GM18526 (cell line): ENCODE measurements around the gene APOBEC3C.
A peak's percentile ranks its signal among the peaks of the same experiment; 100 is the strongest.
"Not testable (repeated sequence)": the region's sequence is repeated elsewhere in the genome, so short reads cannot be mapped to it uniquely, and the experiment has no call there.

ENCODE experiments used
- POLR2A ChIP-seq: IDR thresholded peaks from 3 replicates; pipeline ENCODE4 v1.6.1; 2011; ENCODE audit not compliant: insufficient read length; ENCODE audit errors: extremely low read depth

The APOBEC3C gene

DNA sequence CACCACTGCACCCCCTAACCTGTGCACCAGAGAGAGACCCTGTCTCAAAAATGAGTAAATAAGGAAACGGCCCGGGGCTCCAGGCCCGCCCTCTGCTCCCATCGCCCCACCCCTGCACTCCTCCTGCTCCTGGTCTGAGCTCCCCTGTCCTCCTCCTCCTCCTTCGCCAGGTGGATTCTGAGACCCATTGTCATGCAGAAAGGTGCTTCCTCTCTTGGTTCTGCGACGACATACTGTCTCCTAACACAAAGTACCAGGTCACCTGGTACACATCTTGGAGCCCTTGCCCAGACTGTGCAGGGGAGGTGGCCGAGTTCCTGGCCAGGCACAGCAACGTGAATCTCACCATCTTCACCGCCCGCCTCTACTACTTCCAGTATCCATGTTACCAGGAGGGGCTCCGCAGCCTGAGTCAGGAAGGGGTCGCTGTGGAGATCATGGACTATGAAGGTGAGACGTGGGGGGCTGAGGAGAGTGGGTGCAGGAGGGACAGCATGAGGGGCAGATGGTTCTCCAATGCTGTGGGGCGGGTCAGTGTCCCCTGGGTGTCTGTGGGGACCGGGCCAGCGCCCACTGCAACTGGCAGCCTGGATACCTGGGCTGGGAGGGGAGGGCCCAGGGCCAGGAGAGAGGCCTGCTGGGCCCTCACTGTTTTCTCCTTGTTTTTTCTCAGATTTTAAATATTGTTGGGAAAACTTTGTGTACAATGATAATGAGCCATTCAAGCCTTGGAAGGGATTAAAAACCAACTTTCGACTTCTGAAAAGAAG, 3.7 kb downstream of the APOBEC3C start:
- TF ChIP-seq POLR2A: no peak

DNA sequence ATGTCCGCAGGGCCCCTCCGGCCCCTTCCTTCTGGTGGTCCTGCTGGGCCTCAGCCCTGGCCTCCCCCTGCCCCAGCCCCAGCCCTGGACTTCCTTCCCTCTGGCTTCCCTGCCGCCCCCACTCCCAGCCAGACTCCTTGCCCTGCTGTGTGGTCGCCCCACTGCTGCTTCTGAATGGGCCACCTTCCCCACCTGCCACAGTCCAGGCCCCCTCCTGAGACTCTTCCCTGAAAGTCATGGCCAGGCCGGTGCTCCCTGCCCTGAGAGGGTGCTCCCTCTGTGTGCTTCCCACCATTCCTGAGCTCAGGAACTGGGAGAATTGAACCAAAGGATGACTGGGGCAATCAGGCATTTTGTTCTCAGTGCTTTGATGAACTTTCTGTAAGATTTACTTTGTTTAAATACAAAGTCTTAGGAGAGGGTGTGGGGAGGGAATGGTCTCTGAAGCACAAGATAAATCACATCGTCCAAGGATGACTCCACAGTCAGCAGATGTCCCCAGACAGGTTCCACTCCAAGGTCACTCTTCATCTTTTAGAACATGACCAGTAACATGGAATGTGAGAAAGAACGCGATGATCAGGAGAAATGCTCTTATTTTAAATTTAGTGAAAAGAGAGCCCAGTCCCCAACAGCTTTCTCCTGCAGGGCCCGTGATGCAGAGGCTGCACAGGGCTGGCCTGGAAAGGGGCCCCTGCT, 7.6 kb downstream of the APOBEC3C start:
- TF ChIP-seq POLR2A: no peak

DNA sequence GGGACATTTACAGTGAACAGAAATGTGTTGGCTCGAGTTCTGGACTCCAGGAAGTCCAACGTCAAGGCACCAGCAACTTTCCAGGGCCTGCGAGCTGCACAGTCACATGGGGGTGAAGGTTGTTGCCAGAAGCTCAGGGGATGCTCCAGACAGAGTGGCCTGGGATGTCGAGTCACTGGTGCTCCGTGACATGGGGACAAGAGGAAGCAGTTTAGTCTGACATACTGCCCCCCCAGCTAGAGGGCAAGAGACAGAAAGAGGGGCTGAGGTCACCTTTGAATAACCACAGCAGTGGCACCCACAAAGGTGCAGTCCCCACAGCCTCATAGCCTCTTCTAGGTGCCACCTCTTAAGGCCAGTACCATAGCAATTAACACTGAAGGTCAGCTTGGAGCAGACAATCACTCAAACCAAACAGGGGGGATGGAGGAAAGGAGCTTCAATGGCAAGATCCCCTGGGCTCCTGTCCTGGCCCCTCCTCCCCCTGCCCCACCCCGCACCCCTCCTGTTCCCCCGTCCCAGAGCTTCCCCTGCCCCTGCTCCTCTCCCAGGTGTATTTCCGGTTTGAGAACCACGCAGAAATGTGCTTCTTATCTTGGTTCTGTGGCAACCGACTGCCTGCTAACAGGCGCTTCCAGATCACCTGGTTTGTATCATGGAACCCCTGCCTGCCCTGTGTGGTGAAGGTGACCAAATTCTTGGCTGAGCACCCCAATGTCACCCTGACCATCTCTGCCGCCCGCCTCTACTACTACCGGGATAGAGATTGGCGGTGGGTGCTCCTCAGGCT, 10.7 kb downstream of the APOBEC3C start:
- no peak for TF ChIP-seq POLR2A

DNA sequence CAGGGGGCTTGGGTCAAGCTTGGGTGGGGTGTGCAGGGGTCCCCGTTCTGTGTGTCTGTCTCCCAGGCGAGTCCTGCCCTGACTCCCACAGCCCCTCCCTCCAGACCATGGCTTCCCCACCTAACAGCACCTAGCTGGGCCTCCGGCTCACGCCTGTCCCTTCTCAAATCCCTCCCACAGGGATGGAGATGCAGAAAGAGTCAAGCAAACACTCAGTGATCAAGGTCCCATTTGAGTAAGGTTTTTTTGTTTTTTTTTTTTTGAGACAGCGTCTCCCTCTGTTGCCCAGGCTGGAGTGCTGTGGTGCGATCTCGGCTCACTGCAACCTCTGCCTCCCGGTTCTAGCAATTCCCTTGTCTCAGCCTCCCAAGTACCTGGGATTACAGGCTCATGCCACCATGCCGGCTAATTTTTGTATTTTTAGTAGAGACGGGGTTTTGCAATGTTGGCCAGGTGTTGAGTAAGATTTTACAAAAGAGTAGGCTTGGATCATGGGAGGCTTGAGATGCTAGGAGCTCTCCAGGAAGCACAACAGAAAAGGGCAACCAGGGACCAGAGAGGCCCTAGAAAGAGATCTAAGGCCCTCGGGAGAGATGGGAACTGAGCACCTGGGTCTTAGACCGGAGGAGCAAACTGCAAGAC, 12.6 kb downstream of the APOBEC3C start:
- TF ChIP-seq POLR2A: no peak

DNA sequence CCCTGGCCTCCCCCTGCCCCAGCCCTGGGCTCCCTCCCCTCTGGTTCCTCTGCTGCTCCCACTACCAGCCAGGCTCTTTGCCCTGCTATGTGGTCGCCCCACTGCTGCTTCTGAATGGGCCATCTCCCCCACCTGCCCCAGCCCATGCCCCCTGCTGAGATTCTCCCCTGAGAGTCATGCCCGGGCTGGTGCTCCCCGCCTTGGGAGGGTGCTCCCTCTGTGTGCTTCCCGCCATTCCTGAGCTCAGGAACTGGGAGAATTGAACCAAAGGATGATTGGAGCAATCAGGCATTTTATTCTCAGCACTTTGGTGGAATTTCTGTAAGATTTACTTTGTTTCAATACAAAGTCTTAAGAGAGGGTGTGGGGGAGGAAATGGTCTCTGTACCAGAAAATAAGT, 13.7 kb downstream of the APOBEC3C start:
- TF ChIP-seq POLR2A: no peak

DNA sequence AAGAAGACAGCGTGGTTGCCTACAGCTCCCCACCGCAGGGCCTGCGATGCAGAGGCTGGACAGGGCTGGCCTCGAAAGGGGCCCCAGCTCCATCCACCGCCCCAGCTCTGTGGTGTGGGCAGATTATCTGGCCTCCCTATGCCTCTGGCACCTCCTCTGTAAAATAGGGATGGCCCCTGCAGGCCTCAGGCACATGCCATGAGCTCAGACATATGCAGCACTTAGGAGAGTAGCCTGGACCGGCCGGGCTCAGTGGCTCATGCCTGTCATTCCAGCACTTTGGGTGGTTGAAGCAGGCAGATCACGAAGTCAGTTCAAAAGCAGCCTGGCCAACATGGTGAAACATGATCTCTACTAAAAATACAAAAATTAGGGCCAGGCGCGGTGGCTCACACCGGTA, 14.2 kb downstream of the APOBEC3C start:
- no peak for TF ChIP-seq POLR2A

DNA sequence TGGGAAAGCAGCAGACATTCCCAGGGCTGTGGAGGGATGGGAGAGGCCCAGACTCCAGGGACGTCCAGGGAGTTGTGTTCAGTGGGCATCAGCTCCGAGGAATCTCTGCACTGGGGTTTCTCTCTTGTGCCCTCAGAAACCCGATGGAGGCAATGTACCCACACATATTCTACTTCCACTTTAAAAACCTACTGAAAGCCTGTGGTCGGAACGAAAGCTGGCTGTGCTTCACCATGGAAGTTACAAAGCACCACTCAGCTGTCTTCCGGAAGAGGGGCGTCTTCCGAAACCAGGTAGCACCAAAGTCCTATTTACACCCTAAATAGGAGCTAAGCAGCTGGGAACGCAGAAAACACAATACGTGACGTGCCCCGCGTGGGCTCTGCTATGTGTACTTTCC, 15.2 kb downstream of the APOBEC3C start:
- TF ChIP-seq POLR2A: no peak

DNA sequence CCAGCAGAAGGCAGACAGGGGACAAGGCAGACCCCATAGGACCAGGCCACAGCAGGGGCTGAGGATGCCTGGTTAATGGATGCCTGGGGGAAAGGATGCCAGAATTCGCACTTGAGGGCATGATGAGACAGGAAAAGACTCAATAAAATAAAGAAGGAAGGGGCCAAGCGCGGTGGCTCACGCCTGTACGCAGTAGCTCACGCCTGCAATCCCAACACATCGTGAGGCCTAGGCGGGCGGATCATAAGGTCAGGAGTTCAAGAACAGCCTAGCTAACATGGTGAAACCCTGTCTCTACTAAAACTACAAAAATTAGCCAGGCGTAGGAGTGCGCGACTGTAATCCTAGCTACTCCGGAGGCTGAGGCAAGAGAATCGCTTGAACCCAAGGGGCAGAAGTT, 16.6 kb downstream of the APOBEC3C start:
- no peak for TF ChIP-seq POLR2A

DNA sequence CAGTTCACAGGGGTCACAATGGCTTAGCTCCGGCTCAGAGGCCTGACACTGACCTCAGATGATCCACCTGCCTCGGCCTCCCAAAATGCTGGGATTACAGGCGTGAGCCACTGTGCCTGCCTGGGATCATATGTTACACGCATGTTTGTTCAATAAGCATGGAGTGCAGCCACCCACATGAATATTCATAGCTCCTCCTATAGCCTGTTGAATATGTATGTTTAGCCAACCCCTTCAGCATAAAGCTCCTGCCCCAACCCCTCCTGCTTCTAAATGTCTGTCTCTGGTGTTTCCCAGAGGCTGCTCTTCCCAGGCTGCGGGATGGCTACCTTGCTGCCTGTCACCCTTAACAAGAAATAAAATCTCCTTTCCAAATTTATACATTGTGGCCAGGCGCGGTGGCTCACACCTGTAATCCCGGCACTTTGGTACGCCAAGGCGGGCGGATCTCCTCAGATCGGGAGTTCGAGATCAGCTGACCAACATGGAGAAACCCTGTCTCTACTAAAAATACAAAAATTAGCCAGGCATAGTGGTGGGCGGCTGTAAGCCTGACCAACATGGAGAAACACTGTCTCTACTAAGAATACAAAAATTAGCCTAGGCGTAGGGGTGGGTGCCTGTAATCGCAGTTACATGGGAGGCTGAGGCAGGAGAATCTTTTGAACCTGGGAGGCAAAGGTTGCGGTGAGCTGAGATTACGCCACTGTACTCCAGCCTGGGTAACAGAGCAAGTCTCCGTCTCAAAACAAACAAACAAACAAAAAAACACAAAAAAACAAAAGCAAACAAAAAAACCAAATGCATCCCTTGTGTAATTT, 25.5 kb downstream of the APOBEC3C start:
- no peak for TF ChIP-seq POLR2A

DNA sequence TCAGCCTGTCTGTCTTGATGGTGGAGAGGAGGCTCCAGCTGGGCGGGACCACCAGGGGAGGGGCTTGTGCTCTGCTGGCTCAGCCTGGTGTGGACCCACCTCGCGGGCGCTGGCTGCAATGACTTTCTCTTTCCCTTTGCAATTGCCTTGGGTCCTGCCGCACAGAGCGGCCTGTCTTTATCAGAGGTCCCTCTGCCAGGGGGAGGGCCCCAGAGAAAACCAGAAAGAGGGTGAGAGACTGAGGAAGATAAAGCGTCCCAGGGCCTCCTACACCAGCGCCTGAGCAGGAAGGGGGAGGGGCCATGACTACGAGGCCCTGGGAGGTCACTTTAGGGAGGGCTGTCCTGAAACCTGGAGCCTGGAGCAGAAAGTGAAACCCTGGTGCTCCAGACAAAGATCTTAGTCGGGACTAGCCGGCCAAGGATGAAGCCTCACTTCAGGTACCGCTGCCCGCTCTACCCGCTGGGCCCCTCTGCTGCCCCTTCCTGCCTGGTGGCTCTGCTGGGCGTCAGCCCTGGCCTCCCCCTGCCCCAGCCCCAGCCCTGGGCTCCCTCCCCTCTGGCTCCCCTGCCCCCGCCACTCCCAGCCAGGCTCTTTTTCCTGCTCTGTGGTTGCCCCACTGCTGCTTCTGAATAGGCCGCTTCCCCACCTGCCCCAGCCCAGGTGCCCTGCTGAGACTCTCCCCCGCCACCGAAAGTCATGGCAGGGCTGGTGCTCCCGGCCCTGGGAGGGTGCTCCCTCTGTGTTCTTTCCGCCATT, 26.7 kb downstream of the APOBEC3C start, which contains the start of gene APOBEC3F:
Gene APOBEC3F (plus strand): TSS at position 327 of the 759 bp plus-strand sequence. CDS start 97 bp downstream, at position 424.
- TF ChIP-seq POLR2A: not testable (repeated sequence)

DNA sequence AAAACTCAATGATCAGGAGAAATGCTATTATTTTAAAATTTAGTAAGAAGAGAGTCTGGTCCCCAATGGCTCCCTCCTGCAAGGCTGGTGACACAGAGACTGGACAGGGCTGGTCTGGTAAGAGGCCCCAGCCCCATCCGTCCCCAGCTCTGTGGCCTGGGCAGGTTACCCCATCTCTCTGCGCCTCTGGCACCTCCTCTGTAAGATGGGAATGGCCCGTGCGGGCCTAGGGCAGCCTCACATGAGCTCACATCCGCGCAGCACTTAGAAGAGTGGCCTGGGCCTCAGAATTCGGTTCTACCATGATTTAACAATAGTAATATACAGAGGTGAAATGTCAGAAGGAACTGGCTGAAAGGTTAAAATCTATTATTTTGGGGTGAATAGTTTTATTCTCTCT, 27.9 kb downstream of the APOBEC3C start:
- TF ChIP-seq POLR2A: no peak

DNA sequence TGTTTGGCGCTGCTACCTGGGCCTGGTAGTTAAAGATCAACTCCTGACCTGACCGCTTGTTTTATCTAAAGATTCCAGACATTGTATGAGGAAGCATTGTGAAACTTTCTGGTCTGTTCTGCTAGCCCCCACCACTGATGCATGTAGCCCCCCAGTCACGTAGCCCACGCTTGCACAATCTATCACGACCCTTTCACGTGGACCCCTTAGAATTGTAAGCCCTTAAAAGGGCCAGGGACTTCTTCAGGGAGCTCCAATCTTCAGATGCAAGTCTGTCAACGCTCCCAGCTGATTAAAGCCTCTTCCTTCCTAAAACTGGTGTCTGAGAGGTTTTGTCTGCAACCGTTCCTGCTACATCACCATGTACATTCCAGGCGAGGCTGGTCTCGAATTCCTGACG, 41.6 kb downstream of the APOBEC3C start:
- no peak for TF ChIP-seq POLR2A

DNA sequence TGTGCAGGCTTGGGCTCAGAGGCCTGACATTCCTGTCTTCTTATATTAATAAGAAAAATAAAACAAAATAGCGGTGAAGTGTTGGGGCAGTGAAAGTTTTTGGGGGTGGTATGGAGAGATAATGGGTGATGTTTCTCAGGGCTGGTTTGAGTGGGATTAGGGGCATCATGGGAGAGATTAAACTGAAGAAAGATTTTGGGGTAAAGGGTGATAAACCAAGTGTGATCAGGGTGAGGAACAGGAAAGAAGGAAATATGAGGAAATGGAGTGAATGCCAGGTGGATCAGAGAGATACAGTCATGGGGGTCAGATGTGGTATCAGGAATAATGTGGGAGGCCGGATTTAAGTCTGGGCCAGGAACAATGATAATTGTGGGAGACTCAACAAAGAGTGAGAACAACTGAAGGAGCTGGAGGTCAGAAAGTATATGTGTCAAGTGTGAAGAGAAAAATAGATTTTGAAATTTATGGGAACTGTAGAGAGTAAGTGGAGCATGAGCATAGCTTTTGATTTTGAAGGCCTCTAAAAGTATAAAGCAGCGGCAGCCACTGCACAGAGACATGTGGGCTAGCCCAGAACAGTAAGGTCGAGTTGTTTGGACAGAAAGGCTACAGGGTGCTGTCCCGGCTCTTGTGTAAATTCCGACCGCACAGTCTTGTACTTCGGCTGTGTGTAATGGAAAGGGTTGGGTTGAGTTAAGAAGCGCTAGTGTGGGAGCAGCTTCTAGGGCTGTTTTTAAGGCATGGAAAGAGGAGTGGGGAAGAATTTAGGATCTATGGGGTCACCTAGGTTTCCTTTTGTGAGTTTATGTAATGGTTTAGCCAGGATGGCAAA, 52.6 kb downstream of the APOBEC3C start:
- peak; percentile 19 for TF ChIP-seq POLR2A
